ENCODE measurements around the gene SLC38A11.
"Not testable (repeated sequence)": the region's sequence is repeated elsewhere in the genome, so short reads cannot be mapped to it uniquely, and the experiment has no call there.

Gene SLC38A11

DNA sequence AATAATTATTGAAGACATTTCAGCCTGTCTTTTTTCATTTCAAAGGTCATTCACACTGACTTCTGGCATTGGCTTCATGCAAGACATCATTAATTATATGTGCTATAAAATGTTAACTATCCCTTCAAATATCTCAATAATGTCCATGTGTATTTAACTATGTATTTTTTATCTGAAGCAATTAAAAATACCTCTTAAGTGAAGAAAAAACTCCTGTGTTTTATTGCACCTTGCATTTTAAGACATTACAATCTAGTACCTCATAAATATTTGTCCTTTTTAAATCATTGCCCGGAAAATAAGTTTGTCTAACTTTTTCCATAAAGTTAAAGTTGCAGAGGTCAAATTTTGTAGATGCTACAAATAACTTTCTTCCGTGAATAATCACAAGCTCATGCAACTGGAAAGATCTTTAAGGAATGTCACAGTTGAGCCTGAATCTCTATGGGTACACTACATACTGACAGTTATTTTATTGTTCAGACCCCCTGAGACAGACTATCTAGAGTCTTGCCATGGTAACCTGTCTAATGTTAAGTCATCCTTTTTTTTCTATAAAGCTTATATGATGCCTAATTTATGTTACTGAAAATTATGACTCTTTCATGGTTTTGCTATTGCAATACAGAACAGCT is 75.3 kb downstream of the SLC38A11 start:
- Mint-ChIP-seq H3K4me3 (no peak overlapping the region), H3K27me3 (no peaks in the 10 kb centered on the region), H3K27ac (ENCODE audit: low read depth) (no peak overlapping the region), H3K36me3 (ENCODE audit: insufficient read depth) (peaks cover 2% of the 10 kb centered on the region), H3K4me1 (no peaks in the 10 kb centered on the region), H3K9me3 (peaks cover 11% of the 10 kb centered on the region)
- ATAC-seq (replicated peaks; ENCODE audit: extremely low read depth, poor library complexity, severe bottlenecking) = no peak
- no peak for DNase-seq (ENCODE audit: low spot score in 2 of 2)

DNA sequence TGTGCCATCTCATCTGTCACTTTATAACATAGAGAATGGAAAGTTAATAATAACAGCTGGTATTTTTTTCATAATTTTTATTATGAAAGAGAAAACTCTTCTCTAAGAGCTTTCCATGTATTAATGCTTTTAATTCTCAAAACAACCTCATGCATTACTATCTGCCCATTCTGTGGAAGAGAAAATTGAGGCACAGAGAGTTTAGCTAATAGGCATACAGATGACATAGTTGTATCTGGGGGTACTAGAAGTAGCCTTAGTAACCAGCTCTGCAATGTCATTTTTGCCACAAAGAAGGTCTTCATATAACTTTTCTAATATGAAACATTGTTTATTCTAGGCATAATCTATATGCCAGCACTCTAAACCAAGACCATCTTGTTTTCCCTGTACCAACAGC is 77.4 kb downstream of the SLC38A11 start:
- ATAC-seq (replicated peaks; ENCODE audit: extremely low read depth, poor library complexity, severe bottlenecking) (no peak), DNase-seq (ENCODE audit: low spot score in 2 of 2) (no peak)
- H3K4me1 Mint-ChIP-seq = no peaks in the 10 kb centered on the region
- peaks cover 2% of the 10 kb centered on the region for H3K36me3 Mint-ChIP-seq (ENCODE audit: insufficient read depth)
- peaks cover 5% of the 10 kb centered on the region for H3K9me3 Mint-ChIP-seq
- H3K27ac Mint-ChIP-seq (ENCODE audit: low read depth) = no peak overlapping the region
- H3K4me3 Mint-ChIP-seq = no peak overlapping the region
- no peaks in the 10 kb centered on the region for H3K27me3 Mint-ChIP-seq

DNA sequence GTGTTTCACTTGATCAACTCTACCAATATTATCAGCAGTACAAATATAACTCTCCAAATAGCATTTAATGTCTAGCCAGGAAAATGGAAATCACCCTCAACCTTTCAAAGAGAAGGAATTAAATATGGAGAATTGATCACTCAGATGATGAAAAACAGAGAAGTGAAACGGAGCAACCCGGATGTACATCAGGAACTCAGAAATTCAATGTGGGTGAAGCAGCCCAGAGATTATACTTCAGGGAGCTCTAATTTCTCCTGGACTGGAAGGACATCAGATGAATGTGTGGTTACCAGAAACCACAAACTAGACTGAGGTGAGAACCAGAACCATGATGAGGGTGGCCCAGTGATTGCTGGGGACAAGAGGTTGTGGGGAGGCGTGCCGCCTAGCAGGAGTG is 78.2 kb downstream of the SLC38A11 start:
- Mint-ChIP-seq H3K27me3 (no peaks in the 10 kb centered on the region), H3K4me1 (no peaks in the 10 kb centered on the region), H3K9me3 (peaks cover 5% of the 10 kb centered on the region), H3K36me3 (ENCODE audit: insufficient read depth) (peaks cover 2% of the 10 kb centered on the region), H3K4me3 (no peak overlapping the region), H3K27ac (ENCODE audit: low read depth) (no peak overlapping the region)
- ATAC-seq (replicated peaks; ENCODE audit: extremely low read depth, poor library complexity, severe bottlenecking) (no peak), DNase-seq (ENCODE audit: low spot score in 2 of 2) (no peak)

DNA sequence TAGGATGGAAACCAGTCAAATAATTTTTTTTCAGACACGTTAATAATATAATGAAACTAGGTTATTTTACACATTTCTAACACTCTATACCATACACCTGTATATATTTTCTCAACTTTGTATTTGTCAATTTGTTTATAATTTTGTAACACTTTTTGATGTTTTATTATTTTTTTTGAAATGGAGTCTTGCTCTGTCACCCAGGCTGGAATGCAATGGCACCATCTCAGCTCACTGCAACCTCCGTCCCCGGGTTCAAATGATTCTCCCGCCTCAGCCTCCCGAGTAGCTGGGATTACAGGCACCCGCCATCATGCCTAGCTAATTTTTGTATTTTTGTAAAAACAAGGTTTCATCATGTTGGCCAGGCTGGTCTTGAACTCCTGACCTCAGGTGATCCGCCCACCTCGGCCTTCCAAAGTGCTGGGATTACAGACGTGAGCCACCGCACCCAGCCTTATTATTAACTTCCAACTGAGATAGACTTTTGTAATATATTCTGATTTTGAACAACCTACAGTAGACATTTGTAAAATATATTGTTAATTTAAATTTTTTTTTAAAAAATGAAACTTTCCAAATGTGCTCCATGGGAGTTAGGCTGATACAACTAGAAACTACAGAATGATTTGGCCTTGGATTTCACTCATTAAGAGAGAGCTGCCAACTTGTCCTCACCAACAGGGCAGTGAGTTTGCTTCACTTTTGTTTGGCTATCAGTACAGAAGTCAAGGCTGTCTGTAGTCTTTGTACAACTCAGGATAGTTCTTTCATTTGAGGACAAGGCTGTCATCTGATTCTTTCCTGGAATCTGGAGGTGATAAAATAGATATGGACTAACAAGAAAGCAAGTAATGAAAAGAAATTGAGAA is 79.8 kb downstream of the SLC38A11 start:
- no peaks in the 10 kb centered on the region for H3K9me3 Mint-ChIP-seq
- H3K36me3 Mint-ChIP-seq (ENCODE audit: insufficient read depth) = peaks cover 2% of the 10 kb centered on the region
- H3K27ac Mint-ChIP-seq (ENCODE audit: low read depth) = no peak overlapping the region
- no peak for DNase-seq (ENCODE audit: low spot score in 2 of 2)
- H3K4me1 Mint-ChIP-seq = no peaks in the 10 kb centered on the region
- ATAC-seq (replicated peaks; ENCODE audit: extremely low read depth, poor library complexity, severe bottlenecking) = no peak
- H3K27me3 Mint-ChIP-seq = no peaks in the 10 kb centered on the region
- H3K4me3 Mint-ChIP-seq = no peak overlapping the region

DNA sequence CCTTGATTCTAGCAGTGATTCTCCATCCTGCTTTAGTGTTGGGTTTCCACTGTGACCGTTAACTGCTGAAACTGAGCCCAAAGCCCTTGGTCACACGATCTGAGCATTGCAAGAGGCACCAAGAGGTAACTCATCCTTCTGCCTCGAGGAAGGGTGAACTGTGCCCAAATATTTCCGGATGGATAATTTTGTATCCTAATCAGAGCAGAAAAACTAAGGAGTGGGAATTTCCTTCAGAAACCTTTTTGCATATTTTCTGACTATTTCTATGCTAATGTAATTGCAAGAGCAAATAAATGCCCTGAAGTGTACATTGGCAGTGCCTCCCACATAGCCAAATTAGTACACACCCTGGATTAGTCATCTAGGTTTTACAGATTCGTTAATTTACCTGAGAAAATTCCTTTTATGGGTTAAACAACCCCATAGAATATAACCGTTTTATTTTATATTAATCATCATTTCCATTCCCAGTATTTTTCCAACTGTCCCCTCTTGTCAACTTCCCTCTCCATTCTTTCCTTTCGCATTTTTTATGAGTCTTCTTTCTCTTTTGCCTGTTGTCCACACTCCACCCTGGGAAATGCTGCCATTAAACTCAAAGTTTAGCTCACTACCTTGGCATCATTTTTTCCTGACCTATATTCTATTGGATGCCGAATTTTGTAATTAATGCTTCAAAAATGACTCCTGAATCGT is 82.0 kb downstream of the SLC38A11 start:
- H3K4me1 Mint-ChIP-seq = no peaks in the 10 kb centered on the region
- H3K27ac Mint-ChIP-seq (ENCODE audit: low read depth) = no peak overlapping the region
- no peaks in the 10 kb centered on the region for H3K9me3 Mint-ChIP-seq
- no peak for ATAC-seq (replicated peaks; ENCODE audit: extremely low read depth, poor library complexity, severe bottlenecking)
- DNase-seq (ENCODE audit: low spot score in 2 of 2) = no peak
- H3K27me3 Mint-ChIP-seq = no peaks in the 10 kb centered on the region
- no peak overlapping the region for H3K4me3 Mint-ChIP-seq
- peaks cover 2% of the 10 kb centered on the region for H3K36me3 Mint-ChIP-seq (ENCODE audit: insufficient read depth)

DNA sequence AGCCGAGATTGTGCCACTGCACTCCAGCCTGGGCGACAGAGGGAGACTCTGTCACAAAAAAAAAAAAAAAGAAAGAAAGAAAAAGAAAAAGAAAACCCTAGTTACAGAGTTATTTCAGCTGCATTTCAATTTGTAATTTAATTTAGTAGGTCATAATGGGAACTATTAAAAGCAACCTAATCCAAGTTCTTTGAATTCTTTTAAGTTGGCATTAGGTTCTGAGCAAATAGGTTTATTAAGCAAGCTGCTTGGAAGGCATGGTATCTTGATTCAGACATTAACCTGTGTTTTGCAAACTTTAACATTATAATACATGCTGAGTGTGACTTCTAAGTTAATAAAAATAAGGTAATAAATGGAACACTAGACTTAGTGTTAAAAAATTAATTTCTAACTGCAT is 83.9 kb downstream of the SLC38A11 start:
- no peak overlapping the region for H3K27ac Mint-ChIP-seq (ENCODE audit: low read depth)
- no peak overlapping the region for H3K4me3 Mint-ChIP-seq
- peaks cover 2% of the 10 kb centered on the region for H3K36me3 Mint-ChIP-seq (ENCODE audit: insufficient read depth)
- H3K27me3 Mint-ChIP-seq = no peaks in the 10 kb centered on the region
- H3K4me1 Mint-ChIP-seq = no peaks in the 10 kb centered on the region
- no peak for DNase-seq (ENCODE audit: low spot score in 2 of 2)
- H3K9me3 Mint-ChIP-seq = peaks cover 5% of the 10 kb centered on the region
- no peak for ATAC-seq (replicated peaks; ENCODE audit: extremely low read depth, poor library complexity, severe bottlenecking)

DNA sequence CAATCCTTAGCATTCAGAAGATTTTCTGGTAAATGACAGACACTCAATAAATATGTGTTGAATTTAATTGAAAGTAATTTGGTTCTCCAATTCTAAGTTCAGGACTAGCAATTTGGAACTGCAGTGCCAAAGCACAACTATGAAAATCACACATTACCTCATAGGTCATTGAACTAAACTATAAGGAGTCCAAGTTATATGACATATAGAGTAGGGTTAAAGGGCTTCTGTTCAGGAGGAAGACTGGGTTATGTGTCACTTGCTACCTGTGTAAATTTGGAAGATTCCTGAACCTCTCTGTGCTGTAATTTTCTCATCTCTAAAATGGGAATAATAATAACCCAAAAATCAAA is 85.9 kb downstream of the SLC38A11 start:
- ATAC-seq (replicated peaks; ENCODE audit: extremely low read depth, poor library complexity, severe bottlenecking) (no peak), DNase-seq (ENCODE audit: low spot score in 2 of 2) (no peak)
- Mint-ChIP-seq H3K4me3 (no peak overlapping the region), H3K36me3 (ENCODE audit: insufficient read depth) (no peaks in the 10 kb centered on the region), H3K27me3 (no peaks in the 10 kb centered on the region), H3K9me3 (peaks cover 10% of the 10 kb centered on the region), H3K27ac (ENCODE audit: low read depth) (no peak overlapping the region), H3K4me1 (no peaks in the 10 kb centered on the region)

DNA sequence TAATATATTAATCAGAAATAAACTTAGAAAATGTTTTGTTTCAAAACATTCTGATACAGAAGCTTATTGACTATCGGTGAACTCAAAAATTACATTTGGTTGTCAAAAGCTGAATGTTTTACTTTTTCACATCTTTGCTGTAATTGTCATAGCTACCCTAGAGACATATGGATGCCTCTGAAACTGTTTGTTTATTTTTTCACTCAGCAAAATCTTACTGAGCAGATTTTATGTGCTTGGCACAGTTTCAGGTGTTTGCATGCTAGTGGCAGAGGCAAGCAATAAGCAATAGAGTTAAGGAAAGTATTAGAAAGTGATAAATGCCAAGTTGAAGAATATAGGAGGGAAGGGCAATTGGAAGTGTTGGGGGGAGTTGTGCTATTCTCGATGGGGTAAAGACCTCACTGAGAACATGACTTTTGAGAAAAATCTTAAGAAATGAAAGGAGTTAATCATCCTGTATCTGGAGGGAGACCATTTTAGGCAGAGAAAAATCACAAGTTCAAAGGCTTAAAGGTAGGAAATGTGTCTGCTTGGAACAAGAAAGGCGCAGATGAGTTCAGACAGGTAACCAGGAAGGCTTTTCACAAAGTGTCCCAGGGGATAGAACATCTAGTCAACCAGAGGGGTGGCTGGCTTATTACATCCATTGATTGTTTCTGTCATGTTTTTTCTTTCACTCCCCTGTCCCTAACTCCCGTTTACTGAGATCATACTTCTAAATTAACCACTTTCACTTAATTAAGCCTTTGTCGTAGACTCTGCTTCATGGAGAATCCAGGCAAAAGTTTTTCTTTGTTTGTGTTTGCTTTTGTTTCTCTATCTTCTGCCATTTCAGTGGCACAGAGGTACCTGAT is 86.5 kb downstream of the SLC38A11 start:
- no peak overlapping the region for H3K4me3 Mint-ChIP-seq
- no peak for ATAC-seq (replicated peaks; ENCODE audit: extremely low read depth, poor library complexity, severe bottlenecking)
- no peak for DNase-seq (ENCODE audit: low spot score in 2 of 2)
- no peaks in the 10 kb centered on the region for H3K27me3 Mint-ChIP-seq
- H3K9me3 Mint-ChIP-seq = peaks cover 10% of the 10 kb centered on the region
- H3K4me1 Mint-ChIP-seq = no peaks in the 10 kb centered on the region
- no peaks in the 10 kb centered on the region for H3K36me3 Mint-ChIP-seq (ENCODE audit: insufficient read depth)
- H3K27ac Mint-ChIP-seq (ENCODE audit: low read depth) = no peak overlapping the region

DNA sequence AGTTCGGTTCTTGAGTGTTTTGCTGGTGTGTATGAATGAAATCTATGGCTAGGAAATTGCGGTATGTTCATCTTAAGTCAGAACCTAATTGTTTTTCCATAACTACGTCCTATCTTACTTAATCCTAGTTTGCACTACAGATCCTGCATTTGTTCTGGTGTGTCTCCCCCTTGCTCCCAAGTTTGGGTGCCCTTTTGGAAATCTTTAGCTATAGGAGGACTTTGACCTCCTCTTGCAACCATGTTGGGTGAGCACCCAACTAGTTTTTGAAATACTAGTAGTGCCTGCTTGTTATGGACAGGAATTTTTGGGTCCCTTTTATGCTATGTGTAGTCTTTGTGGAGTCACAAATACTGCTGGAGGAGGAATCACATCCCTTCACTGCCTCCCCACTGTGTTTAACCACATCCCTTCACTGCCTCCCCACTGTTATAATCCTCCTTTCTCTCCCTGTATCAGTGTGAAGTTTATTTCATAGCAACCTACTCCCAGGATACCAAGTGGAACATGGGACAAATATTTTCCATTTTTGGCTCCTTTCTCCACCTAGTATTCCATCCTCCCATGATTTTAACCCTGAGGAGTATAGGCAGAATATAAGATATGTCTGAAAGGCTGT is 87.4 kb downstream of the SLC38A11 start:
- Mint-ChIP-seq H3K4me1 (no peaks in the 10 kb centered on the region), H3K9me3 (peaks cover 10% of the 10 kb centered on the region), H3K4me3 (no peak overlapping the region), H3K27me3 (no peaks in the 10 kb centered on the region), H3K36me3 (ENCODE audit: insufficient read depth) (no peaks in the 10 kb centered on the region), H3K27ac (ENCODE audit: low read depth) (no peak overlapping the region)
- DNase-seq (ENCODE audit: low spot score in 2 of 2) = no peak
- no peak for ATAC-seq (replicated peaks; ENCODE audit: extremely low read depth, poor library complexity, severe bottlenecking)

DNA sequence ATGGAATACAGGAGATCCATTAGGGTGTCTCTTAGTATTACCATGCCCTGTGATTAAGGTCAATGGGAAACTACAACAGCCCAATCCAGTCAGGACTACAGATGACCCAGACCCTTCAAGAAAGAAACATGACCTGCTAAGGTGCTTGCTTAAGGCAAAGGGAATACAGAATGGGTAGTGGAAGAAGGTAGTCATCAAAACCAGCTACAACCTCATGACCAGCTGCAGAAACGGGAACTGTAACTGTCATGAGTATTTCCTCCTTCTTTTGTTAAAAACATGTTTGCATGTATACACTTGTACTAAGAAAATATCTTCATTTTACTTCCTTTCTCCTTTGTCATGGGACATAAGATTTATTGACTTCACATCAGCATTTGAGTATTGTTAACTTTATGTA is 88.9 kb downstream of the SLC38A11 start:
- H3K36me3 Mint-ChIP-seq (ENCODE audit: insufficient read depth); DNase-seq (ENCODE audit: low spot score in 2 of 2); H3K27me3 Mint-ChIP-seq; H3K4me1 Mint-ChIP-seq; ATAC-seq (replicated peaks; ENCODE audit: extremely low read depth, poor library complexity, severe bottlenecking); H3K27ac Mint-ChIP-seq (ENCODE audit: low read depth); H3K4me3 Mint-ChIP-seq: not testable (repeated sequence)
- H3K9me3 Mint-ChIP-seq = peaks cover 10% of the 10 kb centered on the region

DNA sequence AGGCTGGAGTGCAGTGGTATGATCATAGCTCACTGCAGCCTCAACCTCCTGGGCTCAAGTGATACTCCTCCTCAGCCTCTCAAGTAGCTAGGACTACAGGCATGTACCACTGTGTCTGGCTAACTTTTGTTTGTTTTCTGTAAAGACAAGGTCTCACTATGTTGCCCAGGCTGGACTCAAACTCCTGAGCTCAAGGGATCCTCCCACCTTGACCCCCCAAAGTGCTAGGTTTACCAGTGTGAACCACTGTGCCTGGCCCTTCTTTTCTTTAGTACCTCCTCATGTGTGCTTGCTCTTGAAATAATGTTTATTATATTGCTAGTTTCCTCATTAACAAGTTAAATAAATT is 94.7 kb downstream of the SLC38A11 start:
- Mint-ChIP-seq H3K4me1 (no peaks in the 10 kb centered on the region), H3K9me3 (peaks cover 10% of the 10 kb centered on the region), H3K27ac (ENCODE audit: low read depth) (no peak overlapping the region), H3K4me3 (no peak overlapping the region), H3K36me3 (ENCODE audit: insufficient read depth) (no peaks in the 10 kb centered on the region), H3K27me3 (no peaks in the 10 kb centered on the region)
- DNase-seq (ENCODE audit: low spot score in 2 of 2) = no peak
- no peak for ATAC-seq (replicated peaks; ENCODE audit: extremely low read depth, poor library complexity, severe bottlenecking)

Measured in central memory CD8-positive, alpha-beta T cell (primary cell).